RCC 7860 (cell line): Measurements from ENCODE around the gene OSCP1.
"Not testable (repeated sequence)": the region's sequence is repeated elsewhere in the genome, so short reads cannot be mapped to it uniquely, and the experiment has no call there.

Experiments used
- DNase-seq: peaks from one replicate; pipeline ENCODE4 v3.0.0-alpha.2; 2015; ENCODE audit warnings: low spot score
- FAIRE-seq: peaks from 2 replicates; lab custom pipeline; 2012; peaks lifted over from hg19 to GRCh38; lab: Jason Lieb, UNC

OSCP1 gene

GRCh38 chr1:36450270-36450918 is at the start of gene OSCP1:
TSS of gene OSCP1 (minus strand) at chr1:36450451. CDS start at chr1:36450369, 82 bp downstream.
- FAIRE-seq (peak; percentile 78), DNase-seq (peak; percentile 93)

GRCh38 chr1:36497207-36497606 is 47.0 kb upstream of the OSCP1 start:
- FAIRE-seq, result no peak
- no peak for DNase-seq

- DNase-seq (no peak), FAIRE-seq (no peak)
These were observed 44.7 kb upstream of the OSCP1 start for GRCh38 chr1:36494971-36495370.

- no peak for FAIRE-seq
- no peak for DNase-seq
These were observed 43.3 kb upstream of the OSCP1 start for GRCh38 chr1:36493524-36493923.

GRCh38 chr1:36492491-36492890 is 42.2 kb upstream of the OSCP1 start:
- DNase-seq, result no peak
- FAIRE-seq, result no peak

GRCh38 chr1:36489258-36490051 is 39.2 kb upstream of the OSCP1 start:
- not testable (repeated sequence) for DNase-seq, FAIRE-seq

- no peak for FAIRE-seq
- no peak for DNase-seq
These were observed 37.7 kb upstream of the OSCP1 start for GRCh38 chr1:36487906-36488305.

GRCh38 chr1:36487336-36487725 is 37.1 kb upstream of the OSCP1 start:
- not testable (repeated sequence) for FAIRE-seq, DNase-seq

- DNase-seq (no peak), FAIRE-seq (no peak)
These were observed 36.4 kb upstream of the OSCP1 start for GRCh38 chr1:36486439-36487335.

GRCh38 chr1:36486093-36486438 is 35.8 kb upstream of the OSCP1 start:
- no peak for DNase-seq
- FAIRE-seq, result no peak

GRCh38 chr1:36484099-36484498 is 33.8 kb upstream of the OSCP1 start:
- FAIRE-seq (no peak), DNase-seq (no peak)

- FAIRE-seq (no peak), DNase-seq (no peak)
These were observed 32.6 kb upstream of the OSCP1 start, which contains the start of gene CSF3R for GRCh38 chr1:36482724-36483388. TSS of gene CSF3R (minus strand) at chr1:36482913. CDS start at chr1:36479496, 3,417 bp downstream.

- FAIRE-seq (no peak), DNase-seq (no peak)
These were observed 31.8 kb upstream of the OSCP1 start for GRCh38 chr1:36481771-36482723.

GRCh38 chr1:36481091-36481490 is 30.8 kb upstream of the OSCP1 start:
- DNase-seq (no peak), FAIRE-seq (no peak)

- no peak for FAIRE-seq
- DNase-seq, result no peak
These were observed 29.9 kb upstream of the OSCP1 start for GRCh38 chr1:36480161-36480560.

GRCh38 chr1:36479505-36480051 is 29.3 kb upstream of the OSCP1 start:
- FAIRE-seq (no peak), DNase-seq (no peak)

GRCh38 chr1:36477615-36478014 is 27.4 kb upstream of the OSCP1 start:
- FAIRE-seq, DNase-seq: not testable (repeated sequence)

- FAIRE-seq (no peak), DNase-seq (no peak)
These were observed 26.7 kb upstream of the OSCP1 start for GRCh38 chr1:36476945-36477344.

GRCh38 chr1:36475910-36476604 is 25.8 kb upstream of the OSCP1 start:
- no peak for DNase-seq
- no peak for FAIRE-seq
